Stimulated activated CD4-positive, alpha-beta T cell treated with anti-CD3 and anti-CD28 coated beads, TNF-alpha, amount 100 ng/mL, for 4 hours (primary cell): ENCODE measurements around the gene C19orf81.
"Not testable (repeated sequence)": the region's sequence is repeated elsewhere in the genome, so short reads cannot be mapped to it uniquely, and the experiment has no call there.

ENCODE experiments used
- DNase-seq, 3 experiments: peaks; one replicate each; pipeline ENCODE4 v3.0.0-alpha.2; 2020; ENCODE audit warnings: low read depth in 3 of 3

Gene C19orf81

DNA sequence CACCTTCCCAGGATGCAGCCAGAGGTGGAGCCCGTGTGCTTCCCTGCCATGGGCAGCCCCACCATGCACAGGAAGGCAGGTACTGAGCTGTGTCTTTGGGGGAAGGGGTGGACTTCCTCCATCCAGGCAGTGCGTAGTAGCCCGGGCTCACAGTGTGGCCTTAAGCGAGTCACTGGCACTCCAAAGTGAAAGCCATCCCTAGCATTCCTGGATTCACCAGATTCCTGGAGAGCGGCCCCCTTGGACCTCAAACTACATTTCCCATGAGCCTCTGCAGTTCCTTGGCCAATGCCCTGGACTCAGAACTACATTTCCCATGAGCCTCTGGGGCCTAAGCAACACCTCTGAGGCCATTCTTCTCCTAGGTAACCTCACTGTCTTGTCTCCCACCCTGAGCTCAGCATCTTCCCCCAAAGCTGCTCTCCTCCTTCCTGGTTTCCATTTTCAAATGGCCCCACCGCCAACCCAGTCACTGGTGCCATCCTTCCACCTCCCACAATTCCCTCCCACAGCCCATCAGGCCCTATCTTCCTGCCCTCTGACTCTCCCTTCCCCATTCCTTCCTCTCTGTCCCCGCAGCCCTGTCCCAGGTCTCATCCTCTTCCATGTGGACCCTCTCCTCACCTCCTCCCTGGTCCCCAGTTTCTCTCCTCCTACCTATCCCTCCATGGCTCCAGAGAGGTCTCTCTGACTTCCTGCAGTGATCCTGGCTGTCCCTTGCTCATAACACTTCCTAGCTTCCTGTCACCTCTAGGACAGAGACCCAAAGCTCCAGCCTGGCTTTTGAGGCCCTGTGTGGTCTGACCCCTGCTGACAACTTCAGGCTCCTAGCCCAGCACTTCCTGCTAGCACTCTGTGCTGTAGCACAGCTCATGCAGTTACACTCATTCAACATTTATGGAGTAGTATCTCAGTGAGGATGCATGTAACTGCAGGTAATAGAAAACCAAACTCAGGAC, at the start of gene C19orf81:
Gene C19orf81 (plus strand): TSS at position 13 of the 959 bp plus-strand sequence. CDS start 0 bp downstream, at position 13.
- DNase-seq: no peak

DNA sequence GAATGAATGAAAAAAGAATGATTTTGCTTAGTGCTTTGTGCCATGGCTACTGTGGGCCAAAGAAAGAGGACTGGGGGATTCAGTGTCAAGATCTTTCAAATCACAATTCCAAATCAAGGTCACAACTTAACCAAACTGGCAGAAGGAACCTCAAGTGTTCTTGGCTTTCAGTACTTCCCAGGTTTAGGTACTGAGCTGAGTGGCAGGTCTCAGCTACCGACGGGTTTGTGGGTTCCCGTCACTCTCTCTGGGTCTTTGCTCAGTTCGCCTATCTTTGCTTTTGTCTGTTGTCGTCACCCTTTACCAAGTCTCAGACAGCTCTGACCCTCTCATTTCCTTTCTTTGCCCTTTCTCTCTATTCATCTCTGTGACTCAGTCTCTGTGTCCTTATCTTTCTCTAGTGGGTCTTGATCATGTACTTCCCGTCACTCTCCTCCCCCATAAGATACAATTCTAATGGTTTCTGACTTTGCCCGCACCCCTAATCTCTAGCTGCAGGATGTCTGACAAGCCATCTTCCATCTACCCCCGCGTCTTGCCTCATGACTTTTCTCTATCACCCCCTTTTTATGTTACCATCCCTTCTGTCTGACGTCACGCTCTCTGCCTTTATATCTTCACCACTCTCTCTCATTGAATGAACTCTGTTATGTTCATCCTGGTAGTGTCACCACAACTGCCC, 47.7 kb upstream of the C19orf81 start:
- DNase-seq: no peak

DNA sequence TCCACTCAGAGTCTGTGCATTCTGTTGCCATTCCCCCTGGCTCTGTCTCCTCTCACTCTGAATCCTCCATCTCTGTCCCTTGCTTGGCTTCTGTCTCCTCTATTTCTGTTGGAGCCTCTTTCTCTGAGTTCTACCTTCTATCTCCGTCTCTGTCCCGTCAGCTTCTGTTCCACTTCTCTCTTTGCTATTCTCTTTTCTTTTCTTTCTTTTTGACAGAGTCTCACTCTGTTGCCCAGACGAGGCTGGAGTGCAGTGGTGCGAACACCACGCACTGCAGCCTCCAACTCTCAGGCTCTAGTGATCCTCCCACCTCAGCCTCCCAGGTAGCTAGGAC, 47.2 kb upstream of the C19orf81 start:
- DNase-seq: no peak

DNA sequence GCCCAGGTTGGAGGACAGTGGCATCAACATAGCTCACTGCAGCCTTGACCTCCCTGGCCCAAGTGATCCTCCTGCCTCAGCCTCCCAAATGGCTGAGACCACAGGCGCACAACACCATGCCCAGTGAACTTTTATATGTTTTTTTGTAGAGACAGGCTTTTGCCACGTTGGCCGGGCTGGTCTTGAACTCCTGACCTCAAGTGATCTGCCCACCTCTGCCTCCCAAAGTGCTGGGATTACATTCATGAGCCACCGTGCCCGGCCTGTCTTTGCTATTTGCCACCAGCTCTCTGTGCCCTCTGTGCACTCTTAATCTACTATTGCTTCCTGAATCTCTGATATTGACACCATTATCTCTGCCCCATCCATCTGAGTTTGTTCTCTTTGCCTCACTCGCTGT, 46.7 kb upstream of the C19orf81 start:
- no peak for DNase-seq

DNA sequence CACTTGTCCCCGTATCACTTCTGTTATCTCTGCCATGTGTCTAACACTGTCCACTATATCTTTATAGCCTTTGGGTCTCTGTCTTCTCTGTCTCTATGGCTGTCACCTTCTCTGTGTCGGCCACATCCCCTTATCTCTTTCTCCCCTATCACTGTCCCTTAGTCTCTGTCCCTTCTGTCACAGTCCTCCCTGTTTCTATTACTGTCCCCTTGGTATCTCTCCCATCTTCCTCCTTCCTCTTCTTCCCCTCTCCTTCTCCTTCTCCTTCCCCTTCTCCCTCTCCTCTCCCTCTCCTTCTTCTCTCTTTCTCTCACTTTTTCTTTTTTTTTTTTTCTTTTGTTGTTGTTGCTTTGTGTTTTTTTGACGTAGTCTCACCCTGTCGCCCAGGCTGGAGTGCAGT, 46.3 kb upstream of the C19orf81 start:
- DNase-seq: no peak

DNA sequence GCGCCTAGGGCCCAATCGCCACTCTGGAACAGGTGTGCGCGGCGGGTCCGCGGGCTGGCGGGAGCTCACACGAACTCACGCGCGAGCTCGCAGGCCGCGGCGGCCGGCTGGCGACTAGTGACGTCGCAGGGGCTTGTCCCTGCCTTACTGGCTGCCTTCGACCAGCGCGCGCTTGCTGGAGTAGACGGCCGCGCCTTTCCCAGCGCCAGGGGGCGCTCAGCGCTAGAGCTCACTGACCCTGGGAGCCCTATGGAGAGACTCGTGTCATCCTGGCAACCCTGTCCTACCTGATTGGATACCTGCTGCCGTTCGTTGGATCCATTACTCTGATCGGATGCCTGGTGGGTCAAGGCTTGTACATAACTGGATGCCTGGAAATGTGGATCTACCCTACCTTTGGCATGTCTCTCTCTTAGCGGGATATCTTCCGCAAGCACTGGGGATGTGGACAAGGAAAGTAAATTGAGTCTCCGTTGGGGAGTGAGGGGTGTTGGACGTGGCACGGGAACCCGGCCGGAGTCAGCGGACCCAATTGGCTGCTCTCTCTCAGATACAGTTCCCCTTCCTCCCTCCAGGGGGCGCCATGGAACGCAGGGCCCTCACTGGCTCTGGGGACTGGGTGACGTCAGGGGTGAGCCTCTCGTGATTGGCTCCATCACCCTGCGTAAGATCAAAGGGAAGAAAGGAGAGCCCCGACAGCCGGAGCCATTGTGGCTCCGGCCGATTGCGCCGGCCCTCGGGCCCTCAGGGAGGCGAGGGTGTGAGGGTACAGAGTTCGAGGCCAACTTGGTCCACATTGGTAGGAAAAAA, 44.8 kb upstream of the C19orf81 start:
- not testable (repeated sequence) for DNase-seq

DNA sequence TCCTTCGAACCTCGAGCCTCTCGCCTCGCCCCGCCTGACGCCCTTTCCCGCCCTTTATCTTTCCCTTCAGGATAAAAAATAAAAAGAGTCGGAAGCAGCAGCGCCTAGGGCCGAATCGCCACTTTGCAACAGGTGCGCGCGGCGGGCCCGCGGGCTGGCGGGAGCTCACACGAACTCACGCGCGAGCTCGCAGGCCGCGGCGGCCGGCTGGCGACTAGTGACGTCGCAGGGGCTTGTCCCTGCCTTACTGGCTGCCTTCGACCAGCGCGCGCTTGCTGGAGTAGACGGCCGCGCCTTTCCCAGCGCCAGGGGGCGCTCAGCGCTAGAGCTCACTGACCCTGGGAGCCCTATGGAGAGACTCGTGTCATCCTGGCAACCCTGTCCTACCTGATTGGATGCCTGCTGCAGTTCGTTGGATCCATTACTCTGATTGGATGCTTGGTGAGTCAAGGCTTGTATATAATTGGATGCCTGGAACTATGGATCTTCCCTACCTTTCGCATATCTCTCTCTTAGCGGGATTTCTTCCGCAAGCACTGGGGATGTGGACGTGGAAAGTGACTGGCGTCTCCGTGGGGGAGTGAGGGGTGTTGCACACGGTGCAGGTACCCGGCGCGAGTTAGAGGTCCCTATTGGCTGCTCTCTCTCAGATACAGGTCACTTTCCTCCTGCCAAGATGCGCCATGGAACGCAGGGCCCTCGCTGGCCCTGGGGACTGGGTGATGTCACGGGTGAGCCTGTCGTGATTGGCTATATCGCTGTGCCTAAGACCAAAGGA, 43.0 kb upstream of the C19orf81 start:
- not testable (repeated sequence) for DNase-seq

DNA sequence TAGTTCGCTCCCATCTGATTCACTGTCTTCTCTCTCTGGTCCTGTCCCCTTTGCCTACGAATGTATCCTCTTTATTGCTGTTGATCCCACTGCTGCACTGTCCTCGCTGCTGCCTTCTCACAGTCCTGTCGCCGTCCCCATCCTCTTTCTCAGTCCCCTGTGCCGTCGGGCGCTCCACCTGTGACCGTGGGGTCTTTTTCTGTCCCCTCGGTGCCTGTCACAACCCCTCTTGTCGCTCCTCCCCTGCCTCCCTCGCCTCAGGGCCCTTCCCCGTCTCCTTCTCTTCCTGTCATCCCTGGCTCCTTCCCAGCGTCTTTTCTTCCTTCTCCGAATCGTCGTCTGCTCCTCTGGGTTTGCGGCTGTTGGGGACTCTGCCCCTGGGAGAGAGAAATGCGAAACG, 41.9 kb upstream of the C19orf81 start:
- DNase-seq: no peak

DNA sequence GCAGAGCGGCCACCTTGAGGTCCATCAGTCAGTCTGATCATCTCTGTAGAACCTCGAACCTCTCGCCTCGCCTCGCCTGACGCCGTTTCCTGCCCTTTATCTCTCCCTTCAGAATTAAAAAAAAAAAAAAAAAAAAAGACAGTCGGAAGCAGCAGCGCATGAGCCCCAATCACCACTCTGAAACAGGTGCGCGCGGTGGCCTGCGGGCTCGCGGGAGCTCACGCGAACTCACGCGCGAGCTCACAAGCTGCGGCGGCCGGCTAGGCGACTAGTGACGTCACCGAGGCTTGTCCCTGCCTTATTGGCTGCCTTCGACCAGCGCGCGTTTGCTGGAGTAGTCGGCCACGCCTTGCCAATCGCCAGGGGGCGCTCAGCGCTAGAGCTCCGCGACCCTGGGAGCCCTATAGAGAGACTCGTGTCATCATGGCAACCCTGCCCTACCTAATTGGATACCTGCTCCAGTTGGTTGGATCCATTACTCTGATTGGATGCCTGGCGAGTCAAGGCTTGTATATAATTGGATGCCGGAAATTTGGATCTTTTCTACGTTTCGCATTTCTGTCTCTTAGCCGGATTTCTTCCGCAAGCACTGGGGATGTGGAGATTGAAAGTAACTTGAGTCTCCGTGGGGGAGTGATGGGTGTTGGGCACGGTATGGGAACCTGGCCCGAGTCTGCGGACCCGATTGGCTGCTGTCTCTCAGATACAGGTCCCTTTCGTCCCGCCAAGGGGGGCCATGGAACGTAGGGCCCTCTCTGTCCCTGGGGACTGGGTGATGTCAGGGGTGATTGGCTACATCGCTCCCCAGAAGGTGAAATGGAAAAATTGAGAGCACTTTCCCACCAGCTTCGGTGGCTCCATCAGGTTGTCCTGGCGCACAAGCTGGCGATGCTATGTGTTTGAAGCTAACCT, 41.1 kb upstream of the C19orf81 start:
- peak; percentile 21 to 58 (median 51) for DNase-seq

DNA sequence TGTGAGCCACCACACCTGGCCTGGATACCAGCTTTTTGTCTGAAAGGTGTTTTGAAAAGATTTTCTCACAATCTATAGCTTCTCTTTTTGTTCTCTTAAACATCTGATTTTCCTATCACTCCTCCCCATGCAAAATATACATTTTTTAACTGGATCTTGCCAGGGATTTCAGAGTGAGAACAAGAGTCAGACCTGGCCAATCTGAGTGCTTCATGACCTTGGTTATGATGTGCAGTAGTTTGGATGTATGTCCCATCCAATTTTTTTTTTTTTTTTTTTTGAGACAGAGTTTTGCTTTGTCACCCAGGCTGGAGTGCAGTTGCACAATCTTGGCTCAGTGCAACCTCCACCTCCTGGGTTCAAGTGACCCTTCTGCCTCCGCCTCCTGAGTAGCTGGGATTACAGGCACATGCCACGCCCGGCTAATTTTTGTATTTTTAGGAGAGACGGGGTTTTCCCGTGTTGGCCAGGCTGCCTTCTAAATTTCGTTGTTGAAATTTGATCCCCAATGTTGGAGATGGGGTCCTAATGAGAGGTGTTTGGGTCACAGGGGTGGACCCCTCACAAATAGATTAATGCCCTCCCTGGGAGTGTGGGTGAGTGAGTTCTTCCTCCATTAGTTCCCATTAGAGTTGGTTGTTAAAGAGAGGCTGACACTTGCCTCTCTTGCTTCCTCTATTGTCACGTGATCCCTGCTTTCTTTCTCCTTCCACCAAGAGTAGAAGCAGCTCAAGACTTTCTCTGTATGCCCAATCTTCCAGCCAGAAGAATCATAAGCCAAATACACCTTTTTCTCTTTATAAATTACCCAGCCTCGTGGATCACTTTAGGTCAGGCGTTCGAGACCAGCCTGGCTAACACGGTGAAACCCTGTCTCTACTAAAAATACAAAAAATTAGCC, 36.5 kb upstream of the C19orf81 start:
- not testable (repeated sequence) for DNase-seq

DNA sequence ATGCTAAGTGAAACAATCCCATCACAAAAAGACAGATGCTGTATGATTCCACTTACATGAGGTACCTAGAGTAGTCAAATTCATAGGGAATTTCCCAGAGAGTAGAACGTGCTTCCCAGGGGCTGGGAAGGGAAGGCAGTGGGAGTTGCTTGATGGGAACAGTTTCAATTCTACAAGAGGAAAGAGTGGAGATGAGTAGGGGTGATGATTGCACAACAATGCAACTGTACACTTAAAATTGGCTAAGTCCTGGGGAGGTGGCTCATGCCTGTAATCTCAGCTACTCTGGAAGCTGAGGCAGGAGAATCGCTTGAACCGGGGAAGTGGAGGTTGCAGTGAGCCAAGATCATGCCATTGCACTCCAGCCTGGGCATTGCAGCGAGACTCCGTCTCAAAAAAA, 30.9 kb upstream of the C19orf81 start:
- DNase-seq: not testable (repeated sequence)

DNA sequence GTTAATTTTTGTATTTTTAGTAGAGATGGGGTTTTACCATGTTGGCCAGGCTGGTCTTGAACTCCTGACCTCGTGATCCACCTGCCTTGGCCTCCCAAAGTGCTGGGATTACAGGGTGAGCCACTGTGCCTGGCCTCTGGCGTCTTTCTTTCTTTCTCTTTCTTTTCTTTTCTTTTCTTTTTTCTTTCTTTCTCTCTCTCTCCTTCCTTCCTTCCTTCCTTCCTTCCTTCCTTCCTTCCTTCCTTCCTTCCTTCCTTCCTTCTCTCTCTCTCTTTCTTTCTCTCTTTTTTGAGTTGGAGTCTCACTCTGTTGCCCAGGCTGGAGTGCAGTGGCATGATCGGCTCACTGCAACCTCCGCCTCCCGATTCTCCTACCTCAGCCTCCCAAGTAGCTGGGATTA, 30.1 kb upstream of the C19orf81 start:
- DNase-seq: not testable (repeated sequence)

DNA sequence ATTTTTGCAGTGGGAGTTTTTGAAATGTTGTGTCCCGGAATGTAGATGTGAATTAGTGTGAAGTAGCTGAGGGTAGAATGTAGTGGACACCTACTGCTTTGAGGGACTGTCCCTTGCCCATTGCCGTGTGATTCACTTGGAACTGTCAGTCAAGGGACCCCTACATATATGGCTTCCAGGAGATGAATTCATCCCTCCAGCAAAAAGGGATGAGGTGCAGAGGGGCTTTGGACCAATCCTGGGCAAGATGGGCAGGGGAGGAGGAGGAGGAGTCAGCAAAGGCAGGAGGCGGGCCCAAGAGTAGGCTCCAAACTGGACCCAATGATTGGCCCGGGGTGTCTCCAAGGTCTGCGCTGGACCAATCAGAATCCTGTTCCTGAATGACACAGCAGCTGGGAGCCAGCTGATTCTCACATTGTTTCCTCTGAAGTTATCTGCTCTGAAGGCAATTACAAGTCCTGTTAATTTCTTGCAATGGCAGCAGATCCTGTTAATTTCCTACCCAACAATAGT, 28.8 kb upstream of the C19orf81 start:
- not testable (repeated sequence) for DNase-seq

DNA sequence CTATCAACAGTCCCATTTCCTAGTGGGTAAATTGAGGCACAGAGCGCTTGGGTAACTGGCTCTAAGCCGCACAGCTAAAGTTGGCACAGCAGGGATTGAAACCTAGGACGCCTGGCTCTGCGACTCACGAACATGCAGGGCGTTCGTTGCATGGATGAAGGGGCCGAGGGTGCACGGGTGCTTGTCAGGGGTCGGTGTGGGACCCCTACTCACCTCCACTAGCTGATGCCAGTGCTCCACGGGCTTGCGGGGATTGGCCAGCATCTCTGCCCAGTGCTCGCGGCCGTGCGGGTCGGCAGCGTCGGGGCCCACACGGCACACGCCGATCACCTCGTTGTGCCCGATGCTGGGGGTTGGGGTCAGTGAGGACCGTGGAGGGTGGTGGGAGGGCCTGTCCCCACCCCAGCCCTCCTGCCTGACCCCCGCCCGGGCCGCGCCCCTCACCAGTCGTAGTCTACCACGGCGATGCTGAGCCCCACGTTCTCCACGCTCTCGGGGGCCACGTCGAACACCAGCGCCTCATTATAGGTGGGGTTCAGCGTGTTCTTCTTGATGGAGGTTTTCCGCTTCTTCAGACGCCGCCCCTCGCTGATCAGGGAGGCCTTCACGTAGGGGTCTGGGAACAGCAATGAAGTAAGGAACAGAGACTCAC, 24.2 kb upstream of the C19orf81 start:
- DNase-seq: no peak

DNA sequence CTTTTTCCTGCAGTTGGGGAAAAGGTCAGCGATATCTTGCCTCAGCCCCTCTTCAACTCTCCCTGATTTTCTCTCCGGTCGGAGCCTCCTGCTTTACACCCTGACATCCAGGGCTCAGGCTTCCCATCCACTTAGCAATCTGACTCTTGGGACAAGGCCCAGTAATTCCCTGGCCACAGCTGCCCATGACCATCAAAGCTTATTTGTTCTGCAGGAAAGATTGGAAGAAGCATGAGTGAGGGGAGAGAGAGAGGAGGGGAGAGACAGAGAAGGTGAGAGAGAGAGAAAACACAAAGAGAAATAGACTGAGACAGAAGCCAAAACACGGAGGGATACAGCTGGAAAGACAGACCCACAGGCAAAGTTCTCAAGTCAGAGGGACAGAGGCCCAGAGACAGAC, 23.2 kb upstream of the C19orf81 start:
- DNase-seq: no peak

DNA sequence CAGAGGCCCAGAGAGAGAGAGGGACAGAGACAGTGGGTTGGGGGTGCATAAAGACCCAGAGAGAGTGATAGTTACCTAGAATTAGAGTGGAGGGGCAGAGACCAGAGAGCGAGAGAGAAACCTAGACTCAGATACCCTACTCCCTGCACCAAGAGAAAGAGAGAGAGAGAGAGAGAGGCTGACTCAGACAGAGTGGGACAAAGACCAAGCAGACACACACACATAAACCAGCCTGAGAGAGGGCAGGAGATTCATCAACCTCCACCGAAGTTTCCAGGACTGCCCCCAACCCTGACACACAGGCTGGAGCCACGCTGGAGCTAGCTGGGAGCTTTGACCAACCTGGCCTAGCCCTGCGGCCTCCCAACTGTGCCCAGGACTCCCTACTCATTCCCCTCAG, 22.4 kb upstream of the C19orf81 start:
- DNase-seq: no peak

DNA sequence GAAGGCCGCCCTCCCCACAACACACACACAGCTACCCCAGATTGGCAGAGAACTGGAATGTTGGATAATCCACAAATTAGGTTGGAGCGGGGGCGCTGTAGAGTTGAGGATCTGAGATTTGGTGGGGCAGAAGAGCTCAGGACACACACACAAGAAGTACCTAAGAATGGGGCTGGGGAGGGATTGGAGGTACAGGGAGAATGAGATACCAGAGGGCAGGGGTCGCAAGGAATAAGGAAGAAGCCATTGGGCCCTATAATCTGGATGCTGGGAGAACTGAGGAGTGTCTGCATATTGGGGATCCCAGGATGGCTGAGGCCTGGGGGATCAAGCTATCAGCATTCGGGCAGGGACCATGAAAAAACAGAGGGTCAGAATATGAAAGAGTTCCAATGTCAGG, 21.1 kb upstream of the C19orf81 start:
- no peak for DNase-seq

DNA sequence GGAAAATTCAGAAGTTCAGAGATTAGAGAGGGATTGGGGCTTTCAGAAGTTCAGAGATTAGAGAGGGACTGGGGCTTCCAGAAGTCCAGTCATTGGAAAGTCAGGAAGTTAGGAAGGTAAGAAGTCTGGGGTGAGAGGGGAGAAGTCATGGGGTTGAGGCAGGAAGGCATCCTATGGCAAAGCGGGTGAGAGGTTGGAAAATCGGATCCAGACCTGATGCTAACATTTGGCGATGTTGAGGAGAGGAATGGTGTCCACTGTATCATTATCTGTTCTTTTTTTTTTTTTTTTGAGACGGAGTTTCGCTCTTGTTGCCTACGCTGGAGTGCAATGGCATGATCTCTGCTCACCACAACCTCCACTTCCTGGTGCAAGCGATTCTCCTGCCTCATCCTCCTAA, 20.7 kb upstream of the C19orf81 start:
- DNase-seq: no peak

DNA sequence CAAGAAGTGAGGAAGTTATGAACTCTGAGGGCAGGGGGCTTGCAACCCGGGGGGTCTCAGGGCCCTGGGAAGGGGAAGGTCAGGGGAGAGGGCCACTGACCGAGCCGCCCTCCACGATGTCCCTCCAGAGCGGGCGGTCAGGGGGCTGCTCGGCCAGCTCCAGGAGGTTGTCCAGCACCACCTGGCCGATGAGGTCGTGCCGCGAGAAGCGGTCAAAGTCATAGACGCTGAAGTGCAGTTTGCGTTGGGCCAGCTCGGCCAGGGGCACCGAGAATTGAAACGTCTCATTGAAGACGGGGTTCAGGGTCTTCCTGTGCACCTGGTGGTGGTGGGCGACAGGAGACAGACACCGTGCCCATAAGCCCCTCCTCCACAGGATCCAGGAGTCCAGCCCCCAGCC, 20.1 kb upstream of the C19orf81 start:
- no peak for DNase-seq
